Breast epithelium (tissue), 4 donors: ENCODE measurements around the gene GCNT4. TPM values are rescaled to one million over a fixed set of nuclear protein-coding genes. Genes with fewer than 3 reads are reported as not detected.
A peak's percentile ranks its signal among the peaks of the same experiment; 100 is the strongest.

ENCODE experiments used
- DNase-seq, 2 donors: peaks; one replicate each; pipeline ENCODE4 v3.0.0-alpha.2; 2019; ENCODE audit warnings: low spot score in 2 of 2
- H3K27ac ChIP-seq, 2 donors: fragments of 200-600 bp; sonication (generic) in 1 of 2; one replicate each; pipeline ENCODE4 v1.5.1; 2016 to 2019; ENCODE audit warnings: mild to moderate bottlenecking in 1 of 2
- H3K27me3 ChIP-seq, 2 donors: fragments of 200-600 bp; sonication (generic) in 1 of 2; one replicate each; pipeline versions ENCODE4 v1.5.1 to v1.6.0; 2017 to 2019; ENCODE audit warnings: control low read depth in 1 of 2, mild to moderate bottlenecking in 1 of 2
- H3K36me3 ChIP-seq: fragments of 200-600 bp; one replicate; pipeline ENCODE4 v1.5.1; 2019
- H3K4me1 ChIP-seq, 2 donors: fragments of 200-600 bp; sonication (generic); one replicate each; pipeline ENCODE4 v1.5.1; 2016 to 2019; ENCODE audit warnings: control low read depth in 1 of 2
- H3K4me3 ChIP-seq, 3 donors: fragments of 200-600 bp; sonication (generic); 1 replicate in 2 of 3; 2 replicates in 1 of 3; pipeline ENCODE4 v1.5.1; 2016 to 2019; ENCODE audit warnings: mild to moderate bottlenecking in 3 of 3, moderate library complexity in 2 of 3
- H3K9me3 ChIP-seq, 2 donors: fragments of 200-600 bp; sonication (generic) in 1 of 2; one replicate each; pipeline ENCODE4 v1.5.1; 2016 to 2019; ENCODE audit warnings: control low read depth in 1 of 2
- CTCF ChIP-seq, 3 donors: fragments of 450-650 bp; IDR thresholded peaks; one replicate each; pipeline ENCODE4 v1.5.1; 2016 to 2017; ENCODE audit warnings: antibody characterized with exemption in 3 of 3, mild to moderate bottlenecking in 3 of 3, moderate library complexity in 3 of 3
- POLR2A ChIP-seq: fragments of 450-650 bp; IDR thresholded peaks from one replicate; pipeline ENCODE4 v1.6.1; 2016; ENCODE audit warnings: antibody characterized with exemption, mild to moderate bottlenecking, moderate library complexity
- POLR2AphosphoS5 ChIP-seq, 3 donors: sonication (generic); formaldehyde crosslinking; IDR thresholded peaks; one replicate each; pipeline ENCODE4 v1.6.1; 2017; ENCODE audit warnings: antibody characterized with exemption in 3 of 3
- intact Hi-C: fragments of 100-400 bp; cut with DNase I; formaldehyde crosslinking; loops from one replicate; pipeline ENCODE4 v1.15.1; 2023; ENCODE audit warnings: low total_unique reads
- total RNA-seq, 3 donors: library from RNA; depleted of rRNA; stranded (reverse); fragments of >200 nt; gene quantifications; one replicate each; pipeline ENCODE4 v1.1.0, GENCODE V29; 2016

GCNT4 gene
- total RNA-seq, 3 donors from 2014 or later: 1.3 to 2.3 (median 2.3) TPM

- peak in 1 of 2 donors; percentile 71 for DNase-seq
- TF ChIP-seq POLR2AphosphoS5 (IDR thresholded peaks at IDR 0.05): no peak
- no peak for TF ChIP-seq POLR2A
- TF ChIP-seq CTCF (IDR thresholded peaks at IDR 0.05): no peak
- intact Hi-C loops: no loop called here
- Histone ChIP-seq H3K4me3 (no peak overlapping the region), H3K36me3 (no peaks in the 10 kb centered on the region), H3K4me1 (no peaks in the 10 kb centered on the region), H3K9me3 (no peaks in the 10 kb centered on the region), H3K27me3 (no peaks in the 10 kb centered on the region), H3K27ac (no peak overlapping the region)
Observed at GRCh38 chr5:75037106-75037505, 15.3 kb downstream of the GCNT4 start.

- TF ChIP-seq POLR2AphosphoS5 (IDR thresholded peaks at IDR 0.05) (no peak), CTCF (IDR thresholded peaks at IDR 0.05) (no peak), POLR2A (no peak)
- Histone ChIP-seq H3K27ac (no peak overlapping the region), H3K4me1 (no peaks in the 10 kb centered on the region), H3K27me3 (no peaks in the 10 kb centered on the region), H3K9me3 (no peaks in the 10 kb centered on the region), H3K36me3 (no peaks in the 10 kb centered on the region), H3K4me3 (no peak overlapping the region)
- intact Hi-C loops: no loop called here
- DNase-seq: no peak
Observed at GRCh38 chr5:75034137-75034739, 18.1 kb downstream of the GCNT4 start.

- H3K9me3 ChIP-seq: no peaks in the 10 kb centered on the region
- H3K27me3 ChIP-seq: no peaks in the 10 kb centered on the region
- intact Hi-C loops: no loop called here
- H3K27ac ChIP-seq: no peak overlapping the region
- TF ChIP-seq POLR2A: no peak
- TF ChIP-seq POLR2AphosphoS5 (IDR thresholded peaks at IDR 0.05): no peak
- DNase-seq: no peak
- H3K4me3 ChIP-seq: no peak overlapping the region
- no peaks in the 10 kb centered on the region for H3K36me3 ChIP-seq
- H3K4me1 ChIP-seq: no peaks in the 10 kb centered on the region
Observed at GRCh38 chr5:75031366-75031765, 21.0 kb downstream of the GCNT4 start.

- Histone ChIP-seq H3K4me1 (no peaks in the 10 kb centered on the region), H3K9me3 (no peaks in the 10 kb centered on the region), H3K27ac (no peak overlapping the region), H3K27me3 (no peaks in the 10 kb centered on the region), H3K4me3 (no peak overlapping the region), H3K36me3 (no peaks in the 10 kb centered on the region)
- intact Hi-C loops: no loop called here
- TF ChIP-seq POLR2A (no peak), POLR2AphosphoS5 (IDR thresholded peaks at IDR 0.05) (no peak), CTCF (IDR thresholded peaks at IDR 0.05) (no peak)
- DNase-seq: no peak
Observed at GRCh38 chr5:75028090-75028489, 24.3 kb downstream of the GCNT4 start.

- no peak for DNase-seq
- intact Hi-C loops: loop anchor here (5.0 kb wide), 1 partner anchor 1586 kb away; no protein-coding TSS in a partner anchor
- no peak overlapping the region for H3K27ac ChIP-seq
- TF ChIP-seq POLR2A: no peak
- TF ChIP-seq POLR2AphosphoS5 (IDR thresholded peaks at IDR 0.05): no peak
- no peak for TF ChIP-seq CTCF (IDR thresholded peaks at IDR 0.05)
- no peaks in the 10 kb centered on the region for H3K36me3 ChIP-seq
- H3K4me1 ChIP-seq: no peaks in the 10 kb centered on the region
- H3K27me3 ChIP-seq: no peaks in the 10 kb centered on the region
- no peaks in the 10 kb centered on the region for H3K9me3 ChIP-seq
- no peak overlapping the region for H3K4me3 ChIP-seq
Observed at GRCh38 chr5:75023368-75024159, 28.8 kb downstream of the GCNT4 start.
